GM18873 (cell line): ENCODE results near the gene PCED1A.

Experiments used
- ATAC-seq: cut with Tn5 transposase; IDR thresholded peaks from one replicate; pipeline ENCODE4 v1.9.1; 2021; ENCODE audit warnings: mild to moderate bottlenecking, moderate library complexity, moderate number of reproducible peaks; ENCODE audit not compliant: unreplicated experiment, low FRiP score

The PCED1A gene

DNA sequence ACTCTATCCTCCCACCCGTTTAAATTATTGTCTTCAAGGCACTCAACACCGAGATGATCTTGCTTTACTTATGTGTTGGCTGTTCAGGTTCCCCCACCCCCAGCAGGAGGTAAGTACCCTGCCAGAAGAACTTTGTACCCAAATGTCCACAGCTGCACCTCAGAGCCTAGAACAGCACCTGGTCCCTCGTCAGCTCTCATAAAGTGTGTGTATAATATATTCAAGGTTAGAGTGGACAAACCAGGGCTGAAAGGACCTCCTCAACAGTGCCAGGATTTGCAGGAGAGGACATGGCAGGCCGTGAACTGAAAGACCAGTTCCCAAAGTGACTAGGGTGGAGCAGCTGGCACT is 34.1 kb downstream of the PCED1A start:
- no peak for ATAC-seq

- no peak for ATAC-seq
Measured at GRCh38 chr20:2805689-2806350, 34.6 kb downstream of the PCED1A start.

DNA sequence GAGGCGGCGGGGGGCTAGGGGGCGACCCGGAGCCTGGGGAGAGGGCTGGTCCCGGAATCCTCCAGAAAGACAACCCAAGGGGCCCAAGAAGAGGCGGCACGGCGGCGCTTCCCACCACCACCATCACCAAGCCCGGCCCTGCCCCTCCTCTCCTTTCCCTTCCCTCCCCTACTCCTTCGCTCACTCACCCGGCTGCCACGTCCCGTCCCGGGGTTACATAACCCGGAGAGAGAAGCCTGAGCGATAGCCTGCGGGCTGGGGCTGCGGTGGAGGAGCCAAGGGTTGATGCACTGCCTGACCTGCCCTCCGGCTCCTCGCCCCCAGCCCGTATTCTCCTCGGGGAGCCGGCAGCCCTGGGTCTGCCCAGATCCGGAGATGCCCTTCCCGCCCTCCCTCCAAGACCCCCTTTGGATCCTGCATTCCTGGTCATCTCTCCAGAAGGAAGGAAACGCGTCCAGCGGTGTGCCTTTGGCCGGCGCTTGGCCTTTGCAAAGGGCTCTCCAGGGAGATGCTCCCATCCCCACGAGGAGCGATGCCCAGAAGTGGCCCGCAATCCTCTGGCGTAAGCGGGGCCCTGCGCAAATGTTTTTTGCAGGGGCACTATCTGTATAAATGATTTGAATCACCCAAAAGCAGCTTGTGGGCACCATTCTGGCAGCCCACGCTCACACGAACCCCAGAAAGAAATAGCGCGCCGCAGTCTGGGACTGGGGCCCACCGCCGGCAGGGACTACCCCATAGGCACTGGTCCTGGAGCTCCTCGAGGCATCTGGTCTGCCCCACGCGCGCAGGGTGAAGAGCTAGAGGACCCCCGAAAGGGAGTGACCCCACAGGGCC is 35.4 kb downstream of the PCED1A start:
- ATAC-seq: no peak

DNA sequence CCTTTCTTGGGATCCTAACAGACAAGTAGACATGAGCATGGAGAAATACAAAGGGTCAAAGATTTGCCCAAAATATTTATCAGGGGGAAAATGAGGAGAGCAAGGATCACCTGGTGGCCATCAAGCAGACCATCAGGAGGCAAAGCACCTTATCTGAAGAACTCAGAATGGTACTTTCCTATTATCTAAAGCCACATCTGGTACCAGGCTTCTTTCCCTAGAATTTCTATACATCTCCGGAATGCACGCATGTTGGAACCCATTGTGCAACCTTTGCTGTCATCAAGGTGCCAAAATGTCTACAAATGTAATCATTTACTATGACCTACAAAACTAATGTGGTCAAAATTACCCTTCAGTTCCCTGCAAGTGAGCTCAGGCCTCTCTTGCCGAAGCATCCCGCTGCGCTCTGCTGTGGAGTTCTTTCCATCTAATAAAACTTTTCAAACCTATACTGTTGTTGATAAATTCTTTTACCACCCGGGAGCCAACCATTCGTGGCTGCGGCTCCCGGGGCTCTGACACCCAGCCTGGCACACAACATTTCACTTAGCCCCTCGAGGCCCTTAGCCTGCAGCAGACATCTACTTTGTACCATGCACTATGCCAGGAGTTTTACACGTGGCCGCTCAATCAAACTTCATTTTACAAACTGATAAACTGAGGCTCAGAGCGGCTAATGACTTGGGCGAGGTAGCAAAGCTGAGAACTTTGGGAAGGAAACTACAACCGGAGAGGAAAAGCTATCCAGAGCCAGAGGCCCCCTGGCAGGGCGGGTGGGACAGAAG is 36.2 kb downstream of the PCED1A start:
- ATAC-seq: no peak

DNA sequence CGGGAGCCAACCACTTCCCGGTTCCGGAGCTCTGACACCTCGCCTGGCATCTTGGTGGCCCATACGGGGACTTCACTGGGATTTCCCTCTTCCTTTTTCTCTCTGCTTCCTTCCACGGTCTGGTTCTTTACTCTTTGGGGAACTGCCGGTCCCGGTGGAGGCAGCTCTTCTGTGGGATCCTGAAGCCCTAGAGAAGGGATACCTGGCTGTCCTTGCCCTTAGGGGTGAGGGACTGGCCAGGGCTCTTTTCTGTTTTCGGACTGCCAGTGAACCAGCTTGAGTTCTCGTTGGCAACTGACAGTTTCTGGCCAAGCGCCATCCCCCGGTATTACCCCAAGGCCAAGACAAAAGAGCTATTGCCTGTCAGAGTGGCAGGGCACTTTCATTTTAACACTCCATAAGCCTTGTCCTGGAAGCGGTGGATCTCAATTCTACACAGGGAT is 39.1 kb downstream of the PCED1A start:
- no peak for ATAC-seq

DNA sequence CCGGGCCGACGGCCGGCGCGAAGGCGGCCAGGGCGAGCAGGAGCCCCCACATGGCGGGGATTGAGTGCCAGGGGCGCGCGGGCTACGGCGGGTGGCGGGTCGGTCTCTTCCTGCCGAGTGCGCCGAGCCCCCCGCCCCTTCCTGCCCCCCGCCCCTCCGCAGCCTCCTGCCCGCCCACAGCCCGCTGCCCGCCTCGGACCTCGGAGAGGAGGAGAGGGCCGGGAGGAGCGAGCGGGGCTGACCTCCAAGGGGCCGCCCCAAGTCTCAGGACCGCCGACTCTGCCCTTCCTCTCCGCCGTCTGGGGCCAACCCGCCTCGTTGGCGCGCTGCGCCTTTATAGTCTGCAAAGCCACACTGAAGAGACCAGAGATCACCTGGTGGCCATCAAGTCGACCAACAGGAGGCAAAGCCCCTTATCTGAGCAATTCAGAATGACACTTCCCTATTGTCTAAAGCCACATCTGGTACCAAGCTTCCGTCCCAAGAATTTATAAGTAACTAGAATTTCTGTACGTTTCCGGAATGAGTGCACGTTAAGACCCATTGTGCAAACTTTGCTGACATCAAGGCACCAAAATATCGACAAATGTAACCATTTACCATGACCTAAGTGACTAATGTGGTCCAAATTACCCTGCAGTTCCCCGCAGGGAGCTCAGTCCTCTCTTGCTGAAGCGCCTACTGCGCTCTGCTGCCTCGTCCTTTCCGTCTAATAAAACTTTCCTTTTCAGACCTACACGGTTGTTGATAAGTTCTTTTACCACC is 39.8 kb downstream of the PCED1A start, which contains the start of gene CPXM1:
CPXM1 (minus strand) TSS at position 107 of the 765 bp plus-strand sequence; CDS start at position 52, 55 bp downstream.
- peak; percentile 46 for ATAC-seq

GRCh38 chr20:2799688-2800520 is 40.6 kb downstream of the PCED1A start:
- no peak for ATAC-seq

DNA sequence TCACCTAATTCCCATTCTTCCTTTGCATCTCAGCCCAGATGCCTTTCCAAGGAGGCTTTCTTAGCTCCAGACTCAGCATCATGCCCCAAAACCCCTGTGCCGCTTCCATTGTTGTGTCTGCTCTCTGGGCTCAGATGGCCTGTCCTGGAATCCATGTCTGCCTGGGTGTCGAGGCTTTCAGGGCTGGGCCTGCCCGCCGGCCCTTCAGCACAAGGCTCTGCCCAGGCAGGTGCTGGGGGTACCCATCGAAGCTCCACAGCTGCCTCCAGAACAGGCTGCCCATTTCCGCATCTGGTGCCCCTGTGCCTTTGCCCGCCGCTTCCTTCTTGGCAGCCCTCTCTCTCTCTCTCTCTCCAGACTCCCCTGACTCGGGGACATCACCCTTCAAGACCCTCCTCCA is 41.2 kb downstream of the PCED1A start:
- no peak for ATAC-seq

- ATAC-seq: no peak
Measured at GRCh38 chr20:2798814-2799213, 41.6 kb downstream of the PCED1A start.

- ATAC-seq: no peak
Measured at GRCh38 chr20:2798095-2798805, 42.2 kb downstream of the PCED1A start.

- ATAC-seq: no peak
Measured at GRCh38 chr20:2797136-2797983, 43.1 kb downstream of the PCED1A start.

- no peak for ATAC-seq
Measured at GRCh38 chr20:2796011-2796660, 44.3 kb downstream of the PCED1A start.

- ATAC-seq: no peak
Measured at GRCh38 chr20:2795451-2795850, 45.0 kb downstream of the PCED1A start.

DNA sequence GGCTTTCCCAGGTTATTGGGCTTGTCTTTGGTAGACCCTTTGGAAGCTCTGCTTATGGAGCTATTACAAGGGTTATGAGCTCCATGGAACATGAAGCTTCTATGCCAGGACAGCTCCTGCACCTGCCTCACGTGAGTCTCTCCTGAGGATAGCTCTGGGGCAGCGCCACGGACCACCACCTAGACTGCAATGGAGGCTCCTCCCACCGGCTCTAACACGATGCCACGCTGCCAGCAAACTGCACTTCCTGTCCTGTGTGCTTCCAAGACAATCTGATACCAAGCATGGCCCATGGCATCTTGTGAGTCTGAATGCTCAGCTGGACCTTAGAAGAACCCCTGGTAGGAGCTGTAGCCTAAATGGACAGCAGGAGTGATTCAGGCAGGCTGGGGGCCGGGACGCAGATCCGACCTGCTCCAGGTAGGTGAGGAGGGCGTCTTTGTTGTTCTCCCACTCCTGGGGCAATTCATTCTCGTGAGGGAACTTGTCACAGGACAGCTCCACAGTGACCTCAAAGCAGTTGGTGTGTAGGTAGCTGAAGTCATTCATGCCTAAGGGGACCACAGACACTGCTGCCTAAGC is 45.5 kb downstream of the PCED1A start:
- ATAC-seq: no peak

DNA sequence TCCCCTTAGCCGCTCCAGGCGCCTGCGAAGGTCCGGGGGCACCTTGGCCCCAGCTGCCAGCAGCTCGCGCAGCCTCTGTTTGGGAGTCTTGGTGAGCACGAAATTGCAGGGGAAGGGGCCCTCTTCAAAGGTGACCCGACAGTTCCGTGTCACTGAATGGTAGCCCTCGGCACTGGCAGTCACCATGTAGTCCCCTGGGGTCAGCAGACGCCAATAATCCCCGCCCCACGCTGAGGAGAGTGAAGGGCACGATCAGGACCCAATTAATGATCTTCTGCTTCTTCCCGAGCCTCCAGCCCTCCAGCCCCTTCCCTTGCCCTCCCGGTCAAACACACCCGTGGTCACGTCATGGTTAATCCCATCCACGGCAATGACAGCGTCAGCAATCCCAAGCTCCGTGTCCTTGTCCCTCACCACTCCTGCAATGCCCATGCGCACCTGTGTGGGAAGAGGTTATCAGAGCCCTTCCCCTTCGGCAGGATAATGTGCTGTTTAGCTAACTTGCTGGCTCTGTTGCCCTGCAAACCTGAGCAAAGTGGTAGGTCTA is 46.2 kb downstream of the PCED1A start:
- ATAC-seq: no peak

DNA sequence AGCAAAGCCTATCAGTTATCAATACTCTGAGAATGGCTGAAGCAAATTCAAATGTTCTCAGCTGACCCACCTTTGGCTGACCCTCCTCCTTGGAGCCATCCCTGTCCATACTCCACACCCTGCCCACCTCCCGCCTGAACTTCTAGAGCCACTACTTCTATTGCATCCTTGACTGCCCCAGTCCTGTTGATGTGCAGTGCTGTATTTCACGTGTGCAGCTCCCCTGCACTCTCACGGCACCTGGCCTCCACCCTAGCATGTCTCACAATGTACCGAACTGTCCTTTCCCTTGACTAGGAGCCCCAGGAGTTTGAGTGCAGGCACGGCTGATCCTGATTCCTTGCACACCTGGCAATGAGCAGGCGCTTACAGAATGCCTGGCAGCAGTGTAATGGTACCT is 47.0 kb downstream of the PCED1A start:
- no peak for ATAC-seq
